ENCODE data around the gene GPR137C. TPM values are rescaled to one million over a fixed set of nuclear protein-coding genes. Genes with fewer than 3 reads are reported as not detected.

GPR137C gene
- total RNA-seq, 1 donor from 2014 or later = not detected

- TF ChIP-seq, protein P1, sequence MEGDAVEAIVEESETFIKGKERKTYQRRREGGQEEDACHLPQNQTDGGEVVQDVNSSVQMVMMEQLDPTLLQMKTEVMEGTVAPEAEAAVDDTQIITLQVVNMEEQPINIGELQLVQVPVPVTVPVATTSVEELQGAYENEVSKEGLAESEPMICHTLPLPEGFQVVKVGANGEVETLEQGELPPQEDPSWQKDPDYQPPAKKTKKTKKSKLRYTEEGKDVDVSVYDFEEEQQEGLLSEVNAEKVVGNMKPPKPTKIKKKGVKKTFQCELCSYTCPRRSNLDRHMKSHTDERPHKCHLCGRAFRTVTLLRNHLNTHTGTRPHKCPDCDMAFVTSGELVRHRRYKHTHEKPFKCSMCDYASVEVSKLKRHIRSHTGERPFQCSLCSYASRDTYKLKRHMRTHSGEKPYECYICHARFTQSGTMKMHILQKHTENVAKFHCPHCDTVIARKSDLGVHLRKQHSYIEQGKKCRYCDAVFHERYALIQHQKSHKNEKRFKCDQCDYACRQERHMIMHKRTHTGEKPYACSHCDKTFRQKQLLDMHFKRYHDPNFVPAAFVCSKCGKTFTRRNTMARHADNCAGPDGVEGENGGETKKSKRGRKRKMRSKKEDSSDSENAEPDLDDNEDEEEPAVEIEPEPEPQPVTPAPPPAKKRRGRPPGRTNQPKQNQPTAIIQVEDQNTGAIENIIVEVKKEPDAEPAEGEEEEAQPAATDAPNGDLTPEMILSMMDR (IDR thresholded peaks at IDR 0.05) = no peak
- Histone ChIP-seq H3K27me3 (no peaks in the 10 kb centered on the region), H3K9me3 (no peaks in the 10 kb centered on the region), H3K4me3 (no peak overlapping the region), H3K27ac (no peak overlapping the region), H3K36me3 (peaks cover 0 to 7% of the 10 kb centered on the region in 2 donors), H3K4me1 (no peaks in the 10 kb centered on the region)
- intact Hi-C loops (cut with DNase I) = no loop called here
- DNase-seq (ENCODE audit: low spot score in 2 of 2) = no peak
Observed at GRCh38 chr14:52522581-52523345, 29.9 kb upstream of the GPR137C start.

DNA sequence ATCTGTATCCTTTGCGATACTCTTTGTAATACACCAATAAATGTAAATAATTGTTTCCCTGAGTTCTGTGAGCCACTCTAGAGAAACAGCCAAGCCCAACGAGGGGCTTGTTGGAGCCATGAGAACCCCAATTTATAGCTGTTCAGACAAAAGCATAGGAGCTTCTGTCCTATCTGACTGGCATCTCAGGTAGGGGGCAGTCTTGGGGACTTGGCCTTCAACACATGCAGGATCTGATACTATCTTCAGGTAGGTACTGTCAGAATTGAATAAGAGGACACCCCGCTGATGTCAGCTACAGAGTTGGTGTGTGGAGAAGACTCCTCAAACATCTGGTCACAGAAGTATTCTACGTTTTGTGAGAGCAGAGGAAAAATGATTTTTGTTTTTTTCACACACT lies 25.6 kb upstream of the GPR137C start:
- Histone ChIP-seq H3K9me3 (no peaks in the 10 kb centered on the region), H3K36me3 (peaks cover 0 to 7% of the 10 kb centered on the region in 2 donors), H3K4me3 (no peak overlapping the region), H3K27ac (no peak overlapping the region), H3K4me1 (no peaks in the 10 kb centered on the region), H3K27me3 (no peaks in the 10 kb centered on the region)
- DNase-seq (ENCODE audit: low spot score in 2 of 2) = no peak
- TF ChIP-seq, protein P1 (IDR thresholded peaks at IDR 0.05) = no peak
- intact Hi-C loops (cut with DNase I) = no loop called here

DNA sequence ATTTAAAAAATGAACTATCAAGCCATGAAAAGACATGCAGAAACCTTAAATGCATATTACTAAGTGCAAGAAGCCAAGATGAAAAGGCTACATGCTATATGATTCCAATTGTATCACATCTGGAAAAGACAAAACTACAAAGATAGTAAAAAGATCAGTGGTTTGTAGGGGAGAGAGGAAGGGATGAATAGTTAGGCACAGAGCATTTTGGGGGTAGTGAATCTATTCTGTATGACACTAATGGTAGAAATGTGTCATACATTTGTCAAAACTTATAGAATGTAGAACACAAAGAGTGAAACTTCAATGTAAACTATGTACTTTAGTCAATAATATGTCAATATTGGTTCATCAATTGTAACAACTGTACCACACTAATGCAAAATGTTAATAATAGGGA lies 21.2 kb upstream of the GPR137C start:
- H3K4me3 ChIP-seq = no peak overlapping the region
- H3K36me3 ChIP-seq = peaks cover 15 to 32% of the 10 kb centered on the region in 2 donors
- DNase-seq (ENCODE audit: low spot score in 2 of 2) = no peak
- no peaks in the 10 kb centered on the region for H3K4me1 ChIP-seq
- no peak overlapping the region for H3K27ac ChIP-seq
- no peaks in the 10 kb centered on the region for H3K9me3 ChIP-seq
- TF ChIP-seq, protein P1 (IDR thresholded peaks at IDR 0.05) = no peak
- intact Hi-C loops (cut with DNase I) = no loop called here
- H3K27me3 ChIP-seq = no peaks in the 10 kb centered on the region

- Histone ChIP-seq H3K4me3 (no peak overlapping the region), H3K27me3 (no peaks in the 10 kb centered on the region), H3K27ac (no peak overlapping the region), H3K9me3 (no peaks in the 10 kb centered on the region), H3K4me1 (no peaks in the 10 kb centered on the region), H3K36me3 (peaks cover 19 to 41% of the 10 kb centered on the region in 2 donors)
- TF ChIP-seq, protein P1 (IDR thresholded peaks at IDR 0.05) = no peak
- intact Hi-C loops (cut with DNase I) = no loop called here
- DNase-seq (ENCODE audit: low spot score in 2 of 2) = no peak
Observed at GRCh38 chr14:52536269-52536668, 16.4 kb upstream of the GPR137C start.

GRCh38 chr14:52538623-52539022 lies 14.0 kb upstream of the GPR137C start:
- Histone ChIP-seq H3K27me3 (no peaks in the 10 kb centered on the region), H3K9me3 (no peaks in the 10 kb centered on the region), H3K4me1 (no peaks in the 10 kb centered on the region), H3K36me3 (peaks cover 18 to 39% of the 10 kb centered on the region in 2 donors), H3K4me3 (no peak overlapping the region), H3K27ac (no peak overlapping the region)
- intact Hi-C loops (cut with DNase I) = no loop called here
- DNase-seq (ENCODE audit: low spot score in 2 of 2) = no peak
- TF ChIP-seq, protein P1 (IDR thresholded peaks at IDR 0.05) = no peak

Measured in ascending aorta (tissue), 2 donors.